ENCODE data around the gene EHD4. TPM values are rescaled to one million over a fixed set of nuclear protein-coding genes. Genes with fewer than 3 reads are reported as not detected.

EHD4 gene
- polyA plus RNA-seq, 4 donors = 8.7 to 20.5 (median 16.4) TPM

DNA sequence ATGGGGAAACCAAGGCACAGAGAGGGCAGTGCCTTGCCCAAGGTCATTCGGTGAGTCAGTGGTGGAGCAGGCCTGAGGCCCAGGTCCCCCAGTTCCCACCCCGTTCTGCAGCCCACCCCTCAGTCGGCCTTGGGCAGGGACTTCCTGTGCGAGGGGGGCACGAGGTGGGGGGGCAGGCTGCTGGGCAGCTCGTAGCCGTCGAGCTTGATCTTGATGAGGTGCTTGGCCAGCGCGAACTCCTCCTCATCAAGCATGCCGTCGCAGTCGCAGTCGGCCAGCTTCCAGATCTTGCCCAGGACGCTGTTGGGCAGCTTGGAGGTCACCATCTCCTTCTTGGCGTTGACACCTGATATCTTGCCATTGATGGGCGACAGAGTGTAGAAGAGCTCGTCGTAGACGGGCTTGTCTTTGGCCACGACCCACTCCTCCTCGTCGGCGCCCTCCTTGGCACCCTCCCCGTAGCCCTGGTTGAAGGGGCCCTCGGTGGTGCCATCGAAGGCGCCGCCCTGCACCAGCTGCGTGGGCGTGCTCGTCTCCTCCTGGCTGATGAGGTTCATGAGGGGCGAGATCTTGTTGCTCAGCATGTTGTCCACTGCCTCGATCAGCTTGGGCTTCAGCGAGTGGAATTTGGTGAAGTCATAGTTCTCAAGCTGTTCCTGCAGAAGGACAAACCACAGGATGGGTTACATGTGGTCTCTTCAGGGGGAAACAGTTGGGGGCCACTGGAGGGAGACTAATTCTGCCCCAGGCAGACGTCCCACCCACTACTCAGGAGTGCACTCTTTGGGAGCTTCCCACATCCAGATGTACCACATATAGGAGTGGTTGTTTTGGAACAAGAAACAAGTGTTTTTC, 71.6 kb downstream of the EHD4 start:
- no peak for DNase-seq (ENCODE audit: low read depth in 4 of 4, low spot score in 3 of 4)

DNA sequence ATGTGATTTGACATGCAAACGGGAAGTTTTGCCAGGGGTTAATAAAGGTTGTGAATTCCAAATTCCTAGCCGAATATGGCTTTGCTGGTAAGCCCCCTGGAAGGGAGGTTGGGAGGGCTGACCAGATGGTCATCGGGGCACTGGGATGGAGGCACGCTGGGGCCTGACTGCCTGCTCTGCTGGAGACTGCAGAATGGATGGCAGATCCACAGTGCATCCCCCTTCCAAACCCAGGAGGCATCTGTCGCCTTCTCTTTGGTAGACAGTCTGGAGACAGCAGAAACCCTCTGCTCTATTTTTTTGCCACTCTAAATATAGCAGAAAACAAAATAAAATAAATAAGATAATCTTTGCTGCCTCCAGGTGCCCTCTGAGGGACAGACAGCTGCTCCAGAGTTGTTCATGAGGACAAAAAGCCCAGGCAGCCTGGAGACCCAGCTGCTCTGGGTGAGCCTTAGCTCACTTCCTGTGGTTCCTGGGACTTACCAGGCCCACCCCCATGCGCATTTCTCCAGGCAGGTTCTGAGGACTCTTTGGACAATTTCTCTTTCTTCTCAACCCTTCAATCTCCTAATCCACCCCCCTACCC, 72.4 kb downstream of the EHD4 start:
- no peak for DNase-seq (ENCODE audit: low read depth in 4 of 4, low spot score in 3 of 4)

DNA sequence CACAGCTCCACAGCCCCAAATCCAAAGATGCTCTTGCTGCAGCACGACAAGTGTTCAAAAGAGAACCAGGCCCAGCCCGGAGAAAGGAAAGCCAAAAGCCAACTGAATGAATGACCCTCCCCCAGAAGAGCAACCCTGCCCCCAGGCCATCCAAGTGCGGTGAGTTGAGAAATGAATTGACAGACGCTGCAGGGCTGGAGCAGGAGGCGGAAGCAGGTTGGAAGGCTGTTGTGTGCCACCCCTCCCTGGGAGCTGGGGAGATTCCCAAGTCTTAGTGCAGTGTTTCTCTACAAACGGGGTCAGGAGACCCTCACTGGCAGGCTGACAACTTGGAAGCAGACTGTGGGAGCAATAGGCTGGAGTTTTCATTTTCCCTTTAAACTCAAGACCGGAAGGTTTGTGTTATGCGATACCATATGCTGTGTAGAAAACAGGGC, 75.0 kb downstream of the EHD4 start:
- DNase-seq (ENCODE audit: low read depth in 4 of 4, low spot score in 3 of 4) = no peak

DNA sequence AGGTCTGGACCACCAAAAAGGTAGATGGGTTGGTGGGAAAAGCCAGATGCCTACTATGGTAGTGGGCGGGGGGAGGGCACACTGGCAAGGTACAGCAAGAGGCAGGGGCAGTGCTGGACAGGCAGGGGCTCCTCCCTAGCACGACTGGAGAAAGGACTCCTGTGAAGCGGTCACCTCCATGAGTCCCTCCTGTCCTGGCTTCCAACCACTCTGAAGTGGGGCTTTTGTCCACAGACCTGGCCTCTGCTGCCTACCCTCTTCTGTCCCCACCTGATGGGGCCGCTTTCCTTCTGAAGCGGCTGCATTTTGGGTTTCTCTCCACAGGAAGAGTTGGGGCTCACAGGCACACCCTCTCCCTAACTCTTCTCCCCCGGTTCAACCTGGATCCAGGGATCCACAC, 75.8 kb downstream of the EHD4 start:
- no peak for DNase-seq (ENCODE audit: low read depth in 4 of 4, low spot score in 3 of 4)

DNA sequence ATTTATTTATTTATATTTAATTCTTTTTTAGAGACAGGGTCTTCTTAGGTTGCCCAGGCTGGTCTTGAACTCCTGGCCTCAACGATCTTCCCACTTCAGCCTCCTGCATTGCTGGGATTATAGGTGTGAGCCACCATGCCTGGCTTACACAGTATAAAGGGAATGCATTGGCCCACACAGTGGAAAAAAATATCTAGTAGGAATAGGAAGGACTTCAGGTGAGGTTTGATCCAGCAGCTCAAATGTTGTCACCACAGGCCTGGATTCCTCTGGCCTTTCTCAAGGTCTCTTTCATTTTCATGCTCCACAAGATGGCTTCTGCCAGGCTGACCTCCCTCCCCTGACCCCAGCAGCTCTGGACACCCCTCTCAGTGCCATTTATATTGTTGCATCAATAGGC, 76.4 kb downstream of the EHD4 start:
- no peak for DNase-seq (ENCODE audit: low read depth in 4 of 4, low spot score in 3 of 4)

DNA sequence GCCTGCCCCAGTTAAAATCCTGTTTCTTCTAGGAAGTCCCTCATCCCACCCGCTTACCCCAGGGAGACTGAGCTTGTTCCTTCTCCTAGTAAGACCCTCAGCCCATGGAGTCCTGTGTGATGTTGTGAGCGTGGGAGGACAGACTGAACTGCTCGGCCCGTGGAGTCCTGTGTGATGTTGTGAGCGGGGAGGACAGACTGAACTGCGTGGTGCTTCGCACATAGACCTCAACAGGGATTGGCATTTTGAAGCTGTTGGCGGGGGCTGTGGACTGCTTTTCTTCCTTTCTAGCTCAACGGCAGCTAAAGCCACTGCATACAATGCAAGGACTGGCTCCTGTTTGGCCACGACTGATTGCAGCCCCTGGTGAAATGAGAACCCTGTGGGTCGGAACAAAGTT, 76.9 kb downstream of the EHD4 start:
- no peak for DNase-seq (ENCODE audit: low read depth in 4 of 4, low spot score in 3 of 4)

DNA sequence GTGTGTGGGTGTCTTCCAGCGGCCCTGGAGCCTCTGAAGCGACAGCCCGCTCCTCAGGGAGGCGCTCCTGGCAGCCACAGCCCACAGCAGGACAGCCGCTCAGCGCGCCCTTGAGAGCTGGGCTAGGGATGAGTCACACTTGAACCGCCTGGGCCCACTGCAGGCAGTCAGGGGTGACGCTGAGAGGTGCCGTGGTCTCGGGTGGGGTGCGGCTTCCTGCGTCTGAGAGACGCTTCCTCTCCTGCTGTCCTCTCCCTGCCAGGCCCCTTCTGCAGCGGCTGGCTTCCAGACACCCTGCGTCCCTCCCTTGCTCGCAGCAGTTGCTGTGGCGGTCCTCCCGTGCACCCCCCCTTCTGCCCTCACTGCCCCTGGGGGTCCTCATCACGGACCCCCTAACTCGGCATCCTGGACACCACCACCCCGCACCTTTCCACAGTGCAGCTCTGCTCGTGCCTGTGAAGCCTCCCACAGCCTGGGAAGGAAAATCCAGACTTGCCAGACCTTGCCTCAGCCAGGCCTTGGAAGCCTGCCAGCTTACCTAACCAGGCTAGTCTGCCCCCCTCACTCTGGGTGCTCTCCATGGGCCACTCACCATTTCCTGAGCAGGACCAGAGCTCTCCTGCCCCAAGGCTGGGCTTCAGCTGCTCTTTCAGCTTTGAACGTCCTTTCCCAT, 77.4 kb downstream of the EHD4 start:
- DNase-seq (ENCODE audit: low read depth in 4 of 4, low spot score in 3 of 4) = no peak

DNA sequence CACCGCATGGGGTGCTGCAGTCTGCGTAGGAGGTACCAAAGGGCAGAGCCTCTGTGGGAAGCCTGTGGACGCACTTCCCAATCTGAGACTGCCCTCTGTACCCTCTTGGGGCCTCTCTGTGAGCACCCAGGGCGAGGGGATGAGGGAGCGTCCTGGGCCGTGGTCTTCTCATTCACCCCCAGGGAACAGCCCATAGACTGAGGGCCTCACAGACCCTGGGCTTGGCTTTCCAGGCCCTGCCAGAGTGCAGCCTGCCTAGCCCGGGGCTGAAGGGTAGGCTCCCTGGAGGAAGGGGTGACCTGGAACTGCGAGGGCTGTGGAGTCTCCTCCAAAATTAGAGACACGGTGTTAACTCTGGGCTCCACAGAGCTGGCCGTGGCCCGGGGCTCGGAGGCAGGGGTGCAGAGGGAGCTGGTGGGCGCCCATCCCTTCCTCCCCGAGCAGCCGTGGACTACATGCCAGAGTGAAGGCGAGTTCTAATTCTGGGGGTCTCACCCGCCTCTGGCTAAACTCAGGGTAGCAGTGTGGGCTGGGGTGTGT, 78.0 kb downstream of the EHD4 start:
- no peak for DNase-seq (ENCODE audit: low read depth in 4 of 4, low spot score in 3 of 4)

DNA sequence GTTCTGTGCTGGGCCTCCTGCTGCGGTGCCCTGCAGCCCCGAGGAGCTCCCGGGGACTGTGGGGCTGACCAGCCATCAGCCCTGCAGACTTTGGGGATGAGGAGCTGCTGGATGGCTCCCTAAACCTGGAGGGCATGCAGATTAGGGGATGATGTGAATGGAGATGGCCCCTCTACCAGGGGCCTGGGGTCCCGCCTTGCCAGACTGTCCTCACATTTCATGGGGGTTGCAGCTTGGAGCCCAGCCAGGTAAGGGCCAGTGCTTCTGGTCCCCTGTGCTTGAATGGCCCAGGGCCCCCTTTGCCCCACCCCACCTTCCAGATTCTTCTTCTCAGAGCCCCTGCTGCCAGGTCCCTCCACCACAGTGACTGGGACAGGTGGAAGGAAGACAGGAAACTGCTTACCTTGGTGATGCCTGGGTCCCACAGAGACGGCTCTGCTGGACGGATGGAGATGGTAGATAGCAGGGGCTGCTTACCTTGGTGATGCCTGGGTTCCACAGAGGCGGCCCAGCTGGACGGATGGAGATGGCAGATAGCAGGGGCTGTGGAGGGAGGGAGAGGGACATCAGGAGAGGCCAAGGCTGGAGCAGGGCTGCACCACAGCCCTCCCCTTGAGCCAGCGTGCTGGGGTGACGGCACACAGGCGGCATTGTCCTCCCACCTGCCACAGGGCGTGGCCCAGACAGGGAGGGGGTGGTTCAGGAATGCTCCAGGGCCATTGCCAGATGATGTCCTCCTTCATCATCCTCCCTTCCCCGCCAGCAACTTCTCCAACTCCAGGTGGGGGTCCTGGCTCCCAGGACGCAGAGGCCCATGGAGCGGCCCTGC, 78.7 kb downstream of the EHD4 start, which contains the start of gene SPTBN5:
SPTBN5 (minus strand) TSS at position 632 of the 829 bp plus-strand sequence; CDS start at position 76, 556 bp downstream.
- no peak for DNase-seq (ENCODE audit: low read depth in 4 of 4, low spot score in 3 of 4)

DNA sequence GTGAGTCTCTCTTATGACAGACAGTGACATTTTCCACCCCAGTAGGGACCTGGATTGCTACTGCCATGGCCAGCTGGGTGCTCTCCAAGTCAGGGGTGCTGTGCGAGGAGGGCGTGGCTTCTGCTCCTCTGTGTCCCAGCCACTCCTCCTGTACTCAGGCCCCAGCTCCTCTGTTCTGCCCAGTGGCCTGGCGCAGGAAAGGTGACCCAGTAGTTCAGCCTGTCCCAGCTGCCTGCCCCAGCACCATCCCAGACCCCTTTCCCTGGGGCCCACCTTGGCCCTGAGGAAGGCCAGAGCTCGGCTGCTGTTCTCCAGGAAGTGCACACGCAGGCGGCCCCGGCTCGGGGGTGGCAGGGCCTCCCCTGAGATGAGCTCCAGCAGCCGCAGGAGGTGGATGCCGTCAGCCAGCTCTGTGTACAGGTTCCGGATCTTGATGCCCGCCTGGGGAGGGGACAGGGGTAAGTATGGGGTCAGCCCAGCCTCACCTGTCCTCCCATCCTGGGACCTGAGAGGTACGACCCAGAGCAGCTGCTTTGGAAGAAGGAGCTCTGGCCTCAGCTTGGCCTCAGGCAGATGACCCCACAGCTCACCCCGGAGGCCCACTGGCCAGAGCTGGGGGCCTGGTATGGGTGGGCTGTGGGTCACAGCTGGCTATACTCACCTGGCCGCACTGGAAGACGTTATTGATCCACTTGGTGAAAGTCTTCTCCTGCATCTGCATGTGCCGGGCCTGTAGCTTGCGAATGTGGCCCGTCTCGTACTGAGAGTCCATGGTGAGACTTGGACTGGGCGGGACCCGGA, 79.5 kb downstream of the EHD4 start:
- DNase-seq (ENCODE audit: low read depth in 4 of 4, low spot score in 3 of 4) = no peak

DNA sequence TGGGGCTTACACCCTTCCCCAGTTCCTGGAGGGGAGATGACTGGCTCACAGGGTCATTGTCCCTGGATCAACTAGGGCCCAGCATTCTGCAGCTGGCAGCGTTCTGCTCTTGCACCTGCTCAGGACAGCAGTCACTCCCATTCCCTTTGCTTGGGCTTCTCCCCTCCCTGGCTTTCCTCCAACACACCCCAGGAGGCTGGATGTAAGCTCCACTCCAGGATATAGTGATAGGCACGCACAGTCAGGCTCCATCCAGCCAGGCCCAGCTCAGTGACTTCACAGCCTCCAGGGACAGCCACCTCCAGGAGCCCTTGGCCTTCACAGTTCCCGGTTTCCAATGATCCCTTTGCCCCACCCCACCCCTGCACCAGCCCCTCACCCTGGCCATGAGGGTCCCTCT, 80.4 kb downstream of the EHD4 start:
- DNase-seq (ENCODE audit: low read depth in 4 of 4, low spot score in 3 of 4) = no peak

DNA sequence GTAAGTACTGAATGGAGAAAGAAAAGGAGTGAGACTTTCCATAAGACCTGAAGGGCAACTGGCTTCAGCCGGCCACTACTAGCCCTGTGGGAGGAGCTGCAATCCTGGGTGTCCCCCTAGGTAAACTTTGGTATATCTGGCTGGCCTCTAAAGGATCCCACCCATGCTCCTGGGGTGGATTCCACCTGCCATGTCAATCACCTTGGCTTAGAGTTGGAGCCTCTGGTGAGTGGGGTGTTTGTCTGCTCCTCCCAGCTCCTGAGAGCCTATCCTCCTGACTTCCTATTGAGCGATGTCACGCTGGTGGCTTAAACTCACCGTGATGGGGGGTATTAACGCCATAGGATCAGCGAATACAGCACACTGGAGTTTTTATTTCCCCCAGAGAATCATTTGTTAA, 81.1 kb downstream of the EHD4 start:
- DNase-seq (ENCODE audit: low read depth in 4 of 4, low spot score in 3 of 4) = no peak

DNA sequence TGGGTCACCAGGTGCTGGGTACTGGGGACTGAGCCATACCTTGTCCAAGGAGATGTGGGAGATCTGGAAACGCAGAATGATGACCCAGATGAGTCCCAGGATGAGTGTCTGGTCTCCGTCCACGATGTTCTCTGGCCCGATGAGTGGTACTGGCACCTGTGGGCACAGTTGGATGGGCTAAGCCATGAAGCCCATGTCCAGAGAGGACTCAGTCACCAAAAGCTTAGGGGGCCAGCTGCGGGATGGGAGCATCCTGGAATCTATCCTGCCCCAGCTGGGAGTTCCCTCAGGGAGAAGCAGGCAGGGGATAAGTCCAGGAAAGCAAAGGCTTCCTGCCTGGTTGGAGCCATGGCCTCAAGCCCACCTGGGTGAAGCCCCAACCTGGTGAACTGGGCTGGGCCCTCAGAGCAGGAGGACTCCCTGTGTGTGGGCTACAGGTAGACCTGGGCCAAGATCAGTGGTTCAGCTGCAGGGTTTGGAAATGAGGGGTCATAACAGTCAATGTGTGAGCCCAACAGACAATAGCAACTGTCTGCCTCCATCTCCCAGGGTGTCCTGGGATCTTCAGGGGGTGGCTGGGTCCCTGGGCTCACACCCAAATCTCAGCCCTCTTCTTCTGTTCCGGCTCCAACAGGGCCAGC, 82.2 kb downstream of the EHD4 start:
- DNase-seq (ENCODE audit: low read depth in 4 of 4, low spot score in 3 of 4) = no peak

DNA sequence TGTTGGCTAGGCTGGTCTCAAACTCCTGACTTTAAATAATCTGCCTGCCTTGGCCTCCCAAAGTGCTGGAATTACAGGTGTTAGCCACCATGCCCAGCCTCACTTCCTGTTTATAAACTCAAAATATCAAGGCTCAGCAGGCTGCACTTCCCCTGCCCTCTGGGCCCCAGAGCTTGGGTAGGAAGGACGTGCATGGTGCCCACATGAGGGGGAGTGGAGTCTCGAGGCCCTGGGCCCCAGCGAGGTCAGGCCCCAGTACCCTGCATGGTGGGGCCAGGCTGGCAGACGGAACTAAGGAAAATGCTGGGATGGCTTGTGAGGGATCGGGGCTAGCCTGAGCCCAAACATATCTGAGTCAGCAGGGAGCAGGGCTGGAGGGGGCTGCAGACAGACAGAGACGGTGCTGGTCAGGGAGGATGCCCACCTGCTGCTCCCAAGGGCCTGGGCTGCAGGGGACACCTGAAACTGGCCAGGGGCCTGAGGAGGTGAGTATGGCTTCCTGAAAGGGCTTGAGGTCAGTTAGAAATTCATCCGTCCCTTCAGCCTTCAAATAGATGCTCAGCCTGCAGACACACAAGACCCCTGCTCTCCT, 83.6 kb downstream of the EHD4 start:
- DNase-seq (ENCODE audit: low read depth in 4 of 4, low spot score in 3 of 4) = no peak

DNA sequence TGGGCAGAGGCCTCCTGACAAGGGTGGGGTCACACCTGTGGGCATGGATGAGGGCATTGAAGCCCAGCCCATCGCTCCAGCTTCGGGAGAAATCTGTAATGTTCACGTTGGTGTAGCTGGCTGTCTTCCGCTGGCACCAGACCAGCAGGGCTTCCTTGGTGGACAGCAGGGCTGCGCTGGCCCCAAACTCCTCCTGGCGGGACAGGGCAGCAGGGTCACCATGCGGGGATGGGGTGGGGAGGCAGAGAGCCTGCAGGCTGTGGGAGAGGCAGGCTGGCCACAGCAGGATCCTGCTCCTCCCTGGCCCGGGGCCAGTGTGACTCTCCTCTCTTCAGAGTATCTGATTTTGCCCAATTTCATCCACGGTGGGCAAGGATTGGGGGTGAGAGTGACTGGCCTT, 84.5 kb downstream of the EHD4 start:
- DNase-seq (ENCODE audit: low read depth in 4 of 4, low spot score in 3 of 4) = no peak

DNA sequence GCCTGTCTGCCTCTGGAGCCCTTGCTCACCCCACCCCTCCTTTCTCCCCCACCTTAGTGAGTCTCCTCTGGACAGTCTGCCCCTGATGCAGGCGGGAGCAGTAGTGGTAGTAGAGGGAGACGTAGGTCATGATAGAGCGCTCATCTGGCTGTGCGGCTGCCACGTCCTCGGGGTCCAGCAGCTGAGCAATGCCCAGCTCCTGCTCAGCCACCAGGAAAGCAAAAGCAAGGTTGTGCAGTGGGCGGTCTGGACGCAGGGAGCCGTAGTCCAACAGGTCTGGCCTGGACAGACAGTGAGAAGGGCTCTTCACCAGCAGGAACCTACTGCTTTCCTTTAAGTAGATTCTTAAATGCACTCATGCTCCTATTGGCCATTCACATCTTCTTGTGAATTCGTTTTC, 85.2 kb downstream of the EHD4 start:
- DNase-seq (ENCODE audit: low read depth in 4 of 4, low spot score in 3 of 4) = no peak

DNA sequence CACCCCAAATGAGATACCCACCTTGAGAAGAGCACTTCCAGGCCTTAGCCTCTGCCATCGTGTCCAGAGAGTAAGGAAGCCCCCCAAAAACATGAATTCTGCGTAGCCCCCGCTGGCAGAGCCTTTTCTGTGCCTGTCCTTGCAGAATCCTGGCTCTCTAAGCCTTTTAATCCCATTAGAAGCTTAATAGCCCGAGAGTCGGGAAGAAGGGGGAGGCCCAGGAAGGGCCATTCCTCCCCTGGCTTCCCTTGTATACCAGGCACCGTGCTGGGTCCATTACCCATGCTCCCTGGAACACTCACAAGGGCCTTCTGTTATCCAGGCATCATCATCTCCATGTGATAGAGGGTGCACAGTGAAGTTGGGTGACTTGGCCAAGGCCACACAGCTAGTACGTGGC, 85.6 kb downstream of the EHD4 start:
- no peak for DNase-seq (ENCODE audit: low read depth in 4 of 4, low spot score in 3 of 4)

DNA sequence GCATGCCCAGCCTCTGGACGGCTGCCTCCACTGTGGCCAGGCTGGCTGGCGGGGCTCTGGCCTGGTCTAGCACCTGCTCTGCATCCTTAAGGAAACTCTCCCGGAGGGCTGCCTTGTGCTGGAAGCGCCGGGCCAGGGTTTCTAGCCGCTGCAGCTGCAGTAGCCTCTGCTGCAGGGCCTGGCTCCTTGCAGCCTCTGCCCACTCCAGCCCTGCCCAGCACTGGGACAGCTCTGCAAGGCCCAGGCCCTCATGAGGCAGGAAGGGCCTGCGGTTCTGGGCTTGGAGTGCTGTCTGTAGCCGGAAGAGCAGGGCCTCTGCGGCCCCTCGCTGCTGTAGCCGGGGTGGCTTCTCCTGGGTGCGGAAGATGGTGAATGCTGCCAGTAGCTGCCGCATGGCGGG, 86.5 kb downstream of the EHD4 start:
- no peak for DNase-seq (ENCODE audit: low read depth in 4 of 4, low spot score in 3 of 4)

DNA sequence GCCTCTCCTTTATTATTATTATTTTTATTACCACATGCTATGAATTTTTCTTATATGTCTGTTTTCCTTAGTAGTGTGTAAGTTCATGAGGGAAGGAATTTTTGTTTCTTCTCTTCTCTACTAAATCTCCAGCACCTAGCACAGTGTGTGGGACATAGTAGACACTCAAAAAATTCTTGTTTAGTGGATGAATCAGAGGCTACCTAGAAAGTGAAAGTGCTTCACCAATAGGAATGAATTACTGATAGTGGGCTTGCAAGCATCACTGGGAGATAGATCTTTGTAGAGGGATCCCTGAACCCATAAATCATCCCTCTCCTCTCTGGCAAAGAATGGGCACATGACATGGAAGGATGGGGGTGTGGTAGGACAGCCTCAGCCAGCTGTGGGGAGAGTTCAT, 87.0 kb downstream of the EHD4 start:
- DNase-seq (ENCODE audit: low read depth in 4 of 4, low spot score in 3 of 4) = no peak

Data from left renal pelvis (tissue), 4 donors.